ENCODE results near the gene UBTD2. TPM values are rescaled to one million over a fixed set of nuclear protein-coding genes. Genes with fewer than 3 reads are reported as not detected.

The UBTD2 gene
- total RNA-seq, 1 donor from 2014 or later: 15.8 TPM

- Histone ChIP-seq H3K9me3 (no peaks in the 10 kb centered on the region), H3K27ac (no peak overlapping the region), H3K4me3 (no peak overlapping the region), H3K4me1 (peaks cover 15% of the 10 kb centered on the region), H3K27me3 (ENCODE audit: low read depth) (no peaks in the 10 kb centered on the region), H3K36me3 (peaks cover 12% of the 10 kb centered on the region)
- intact Hi-C loops (cut with DNase I): no loop called here
- ATAC-seq: no peak
- no peak for TF ChIP-seq CTCF (IDR thresholded peaks at IDR 0.05)
- DNase-seq: no peak
Observed at GRCh38 chr5:172238334-172238733, 45.2 kb downstream of the UBTD2 start.

GRCh38 chr5:172235827-172236736, 47.5 kb downstream of the UBTD2 start:
- TF ChIP-seq CTCF (IDR thresholded peaks at IDR 0.05): no peak
- intact Hi-C loops (cut with DNase I): no loop called here
- ATAC-seq (no peak), DNase-seq (no peak)
- Histone ChIP-seq H3K4me3 (no peak overlapping the region), H3K27me3 (ENCODE audit: low read depth) (no peaks in the 10 kb centered on the region), H3K27ac (no peak overlapping the region), H3K36me3 (peaks cover 29% of the 10 kb centered on the region), H3K4me1 (peaks cover 15% of the 10 kb centered on the region), H3K9me3 (no peaks in the 10 kb centered on the region)

GRCh38 chr5:172235132-172235780, 48.3 kb downstream of the UBTD2 start:
- H3K27me3 ChIP-seq (ENCODE audit: low read depth): no peaks in the 10 kb centered on the region
- TF ChIP-seq CTCF (IDR thresholded peaks at IDR 0.05): no peak
- ATAC-seq: no peak
- H3K27ac ChIP-seq: no peak overlapping the region
- H3K9me3 ChIP-seq: no peaks in the 10 kb centered on the region
- no peak for DNase-seq
- peaks cover 37% of the 10 kb centered on the region for H3K36me3 ChIP-seq
- H3K4me3 ChIP-seq: no peak overlapping the region
- intact Hi-C loops (cut with DNase I): no loop called here
- peaks cover 15% of the 10 kb centered on the region for H3K4me1 ChIP-seq

GRCh38 chr5:172234031-172234430, 49.5 kb downstream of the UBTD2 start:
- intact Hi-C loops (cut with DNase I): no loop called here
- H3K9me3 ChIP-seq: no peaks in the 10 kb centered on the region
- H3K4me1 ChIP-seq: peaks cover 15% of the 10 kb centered on the region
- no peak for TF ChIP-seq CTCF (IDR thresholded peaks at IDR 0.05)
- no peaks in the 10 kb centered on the region for H3K27me3 ChIP-seq (ENCODE audit: low read depth)
- ATAC-seq: no peak
- peaks cover 39% of the 10 kb centered on the region for H3K36me3 ChIP-seq
- H3K27ac ChIP-seq: no peak overlapping the region
- no peak overlapping the region for H3K4me3 ChIP-seq
- DNase-seq: no peak

GRCh38 chr5:172229904-172230303, 53.7 kb downstream of the UBTD2 start:
- no peak for ATAC-seq
- no peak for DNase-seq
- no peak overlapping the region for H3K27ac ChIP-seq
- no peak for TF ChIP-seq CTCF (IDR thresholded peaks at IDR 0.05)
- no peaks in the 10 kb centered on the region for H3K27me3 ChIP-seq (ENCODE audit: low read depth)
- peaks cover 1% of the 10 kb centered on the region for H3K4me1 ChIP-seq
- intact Hi-C loops (cut with DNase I): no loop called here
- H3K36me3 ChIP-seq: peaks cover 68% of the 10 kb centered on the region
- no peaks in the 10 kb centered on the region for H3K9me3 ChIP-seq
- H3K4me3 ChIP-seq: no peak overlapping the region

Data from lower lobe of right lung (tissue), 2 donors.